Ishikawa (cell line): ENCODE measurements around the gene ATL3.

Experiments used
- CEBPB ChIP-seq: IDR thresholded peaks from 2 replicates; pipeline ENCODE4 v1.6.1; 2012
- CREB1 ChIP-seq: IDR thresholded peaks from 2 replicates; pipeline ENCODE4 v1.6.1; 2012; ENCODE audit warnings: low read depth
- EGR1 ChIP-seq: IDR thresholded peaks from 2 replicates; pipeline ENCODE4 v1.6.1; 2012
- EP300 ChIP-seq: IDR thresholded peaks from 2 replicates; pipeline ENCODE4 v1.6.1; 2012; ENCODE audit warnings: borderline replicate concordance
- FOXM1 ChIP-seq: IDR thresholded peaks from 2 replicates; pipeline ENCODE4 v1.6.1; 2012; ENCODE audit warnings: low read depth, borderline replicate concordance
- NFIC ChIP-seq: IDR thresholded peaks from 2 replicates; pipeline ENCODE4 v1.6.1; 2012
- RAD21 ChIP-seq: IDR thresholded peaks from 2 replicates; pipeline ENCODE4 v1.6.1; 2012; ENCODE audit warnings: low read depth
- TAF1 ChIP-seq: IDR thresholded peaks from 2 replicates; pipeline ENCODE4 v1.6.1; 2012; ENCODE audit warnings: low read depth, mild to moderate bottlenecking
- TCF12 ChIP-seq: IDR thresholded peaks from 2 replicates; pipeline ENCODE4 v1.6.1; 2012; ENCODE audit warnings: low read depth
- TEAD4 ChIP-seq: IDR thresholded peaks from 2 replicates; pipeline ENCODE4 v1.6.1; 2012
- YY1 ChIP-seq: IDR thresholded peaks from 2 replicates; pipeline ENCODE4 v1.6.1; 2012; ENCODE audit warnings: low read depth
- ZBTB7A ChIP-seq: IDR thresholded peaks from 2 replicates; pipeline ENCODE4 v1.6.1; 2012; ENCODE audit warnings: low read depth
- TF ChIP-seq, protein P1 (sequence below): IDR thresholded peaks from 2 replicates; pipeline ENCODE4 v1.6.1; 2012
- TF ChIP-seq, protein P2 (sequence below): IDR thresholded peaks from 2 replicates; pipeline ENCODE4 v1.6.1; 2012
- TF ChIP-seq, protein P3 (sequence below): IDR thresholded peaks from 2 replicates; pipeline ENCODE4 v1.6.1; 2012; ENCODE audit warnings: low read depth, mild to moderate bottlenecking

ATL3 gene

DNA sequence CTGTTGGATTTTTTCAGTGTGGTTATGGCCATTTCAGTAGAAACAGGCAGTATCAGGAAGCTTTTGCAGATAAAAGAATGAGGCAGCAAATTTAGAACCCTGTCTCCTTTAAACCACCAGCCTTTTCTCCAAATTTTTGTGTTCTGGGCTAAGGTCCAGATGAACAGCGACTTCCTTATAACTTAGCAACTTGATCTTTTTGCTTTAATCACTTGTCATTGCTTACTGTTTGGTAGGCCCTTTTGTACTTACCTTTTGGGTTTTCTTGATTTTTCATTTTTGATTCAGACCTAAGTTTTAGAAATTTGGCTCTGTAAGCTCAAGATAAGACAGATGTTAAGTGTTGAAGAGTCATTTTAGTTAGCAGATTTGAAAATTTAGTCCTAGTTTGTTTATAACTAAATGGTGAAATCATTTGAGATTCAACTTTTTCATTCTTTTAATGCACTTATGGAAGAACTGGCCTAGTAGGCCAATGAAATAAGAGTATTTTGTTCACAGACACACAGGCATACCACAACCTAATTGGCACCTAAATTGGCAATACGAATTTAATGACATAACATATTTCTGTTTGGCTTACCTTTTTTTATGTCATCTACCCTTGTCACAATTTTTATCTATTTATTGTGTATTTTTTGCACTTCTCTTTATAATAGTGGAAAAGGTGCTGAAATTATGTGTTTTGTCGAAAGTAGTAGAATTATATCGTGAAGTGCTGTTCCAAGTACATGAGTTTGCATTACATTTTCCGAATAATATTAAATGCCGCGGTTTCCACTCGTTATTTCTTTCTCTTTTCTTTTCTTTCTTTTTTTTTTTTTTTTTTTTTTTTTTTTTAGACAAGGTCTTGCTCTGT lies 12.2 kb upstream of the ATL3 start:
- TF ChIP-seq, protein P1, sequence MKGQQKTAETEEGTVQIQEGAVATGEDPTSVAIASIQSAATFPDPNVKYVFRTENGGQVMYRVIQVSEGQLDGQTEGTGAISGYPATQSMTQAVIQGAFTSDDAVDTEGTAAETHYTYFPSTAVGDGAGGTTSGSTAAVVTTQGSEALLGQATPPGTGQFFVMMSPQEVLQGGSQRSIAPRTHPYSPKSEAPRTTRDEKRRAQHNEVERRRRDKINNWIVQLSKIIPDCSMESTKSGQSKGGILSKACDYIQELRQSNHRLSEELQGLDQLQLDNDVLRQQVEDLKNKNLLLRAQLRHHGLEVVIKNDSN, result no peak
- TF ChIP-seq, protein P2, sequence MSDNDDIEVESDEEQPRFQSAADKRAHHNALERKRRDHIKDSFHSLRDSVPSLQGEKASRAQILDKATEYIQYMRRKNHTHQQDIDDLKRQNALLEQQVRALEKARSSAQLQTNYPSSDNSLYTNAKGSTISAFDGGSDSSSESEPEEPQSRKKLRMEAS, result no peak
- TF ChIP-seq TCF12 (no peak), TEAD4 (no peak), RAD21 (no peak), CREB1 (no peak)

DNA sequence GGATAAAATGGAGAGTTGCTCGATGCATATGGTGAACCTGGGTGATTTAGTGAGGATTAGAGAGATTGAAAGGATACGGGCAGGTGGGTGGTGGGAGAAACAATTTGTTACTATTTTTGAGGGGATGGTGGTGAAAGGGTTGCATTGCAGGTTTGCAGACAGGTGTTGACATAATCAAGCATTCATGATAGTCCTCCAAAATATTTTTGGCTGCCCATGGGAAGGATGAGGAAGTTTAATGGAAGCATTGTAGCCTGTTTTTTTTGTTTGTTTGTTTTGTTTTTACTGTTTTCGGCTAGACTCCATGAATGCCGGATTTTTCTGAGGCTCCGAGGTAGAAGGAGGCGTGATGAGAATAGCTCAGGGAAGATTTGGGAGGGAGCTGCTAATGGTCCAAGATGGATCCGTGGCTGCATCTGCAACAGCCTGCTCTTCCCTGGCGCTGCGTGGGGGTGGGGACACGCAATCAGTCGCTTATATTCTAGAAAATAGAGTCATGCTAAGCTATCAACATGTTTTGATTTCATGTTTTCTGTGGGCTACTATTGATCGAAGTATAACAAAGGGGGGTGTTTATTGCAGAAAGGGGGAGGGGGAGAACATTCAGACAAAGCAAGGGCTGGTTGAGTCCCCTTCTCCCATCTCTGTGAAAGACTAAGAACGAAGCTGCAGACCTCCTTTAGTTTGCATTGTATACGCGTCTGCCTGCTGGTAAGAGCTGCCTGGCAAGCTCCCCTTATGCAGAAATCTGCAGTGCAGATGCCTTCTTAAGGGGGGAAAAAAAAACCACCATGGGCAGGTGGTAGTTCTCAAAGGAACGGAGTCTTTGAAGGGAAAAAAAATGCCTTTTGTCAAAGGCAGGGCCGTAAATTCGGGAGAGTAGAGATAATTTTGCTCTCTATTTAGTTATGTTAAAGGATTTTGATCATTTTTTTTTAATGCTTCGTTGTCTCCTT lies 11.2 kb upstream of the ATL3 start:
- TF ChIP-seq CEBPB (no peak), FOXM1 (no peak), CREB1 (no peak), TAF1 (no peak), YY1 (no peak), EGR1 (no peak), TEAD4 (no peak), ZBTB7A (no peak), NFIC (no peak), RAD21 (no peak), EP300 (no peak), TCF12 (no peak)
- TF ChIP-seq, protein P1, result no peak
- TF ChIP-seq, protein P2, result no peak
- TF ChIP-seq, protein P3, sequence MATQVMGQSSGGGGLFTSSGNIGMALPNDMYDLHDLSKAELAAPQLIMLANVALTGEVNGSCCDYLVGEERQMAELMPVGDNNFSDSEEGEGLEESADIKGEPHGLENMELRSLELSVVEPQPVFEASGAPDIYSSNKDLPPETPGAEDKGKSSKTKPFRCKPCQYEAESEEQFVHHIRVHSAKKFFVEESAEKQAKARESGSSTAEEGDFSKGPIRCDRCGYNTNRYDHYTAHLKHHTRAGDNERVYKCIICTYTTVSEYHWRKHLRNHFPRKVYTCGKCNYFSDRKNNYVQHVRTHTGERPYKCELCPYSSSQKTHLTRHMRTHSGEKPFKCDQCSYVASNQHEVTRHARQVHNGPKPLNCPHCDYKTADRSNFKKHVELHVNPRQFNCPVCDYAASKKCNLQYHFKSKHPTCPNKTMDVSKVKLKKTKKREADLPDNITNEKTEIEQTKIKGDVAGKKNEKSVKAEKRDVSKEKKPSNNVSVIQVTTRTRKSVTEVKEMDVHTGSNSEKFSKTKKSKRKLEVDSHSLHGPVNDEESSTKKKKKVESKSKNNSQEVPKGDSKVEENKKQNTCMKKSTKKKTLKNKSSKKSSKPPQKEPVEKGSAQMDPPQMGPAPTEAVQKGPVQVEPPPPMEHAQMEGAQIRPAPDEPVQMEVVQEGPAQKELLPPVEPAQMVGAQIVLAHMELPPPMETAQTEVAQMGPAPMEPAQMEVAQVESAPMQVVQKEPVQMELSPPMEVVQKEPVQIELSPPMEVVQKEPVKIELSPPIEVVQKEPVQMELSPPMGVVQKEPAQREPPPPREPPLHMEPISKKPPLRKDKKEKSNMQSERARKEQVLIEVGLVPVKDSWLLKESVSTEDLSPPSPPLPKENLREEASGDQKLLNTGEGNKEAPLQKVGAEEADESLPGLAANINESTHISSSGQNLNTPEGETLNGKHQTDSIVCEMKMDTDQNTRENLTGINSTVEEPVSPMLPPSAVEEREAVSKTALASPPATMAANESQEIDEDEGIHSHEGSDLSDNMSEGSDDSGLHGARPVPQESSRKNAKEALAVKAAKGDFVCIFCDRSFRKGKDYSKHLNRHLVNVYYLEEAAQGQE, result no peak

DNA sequence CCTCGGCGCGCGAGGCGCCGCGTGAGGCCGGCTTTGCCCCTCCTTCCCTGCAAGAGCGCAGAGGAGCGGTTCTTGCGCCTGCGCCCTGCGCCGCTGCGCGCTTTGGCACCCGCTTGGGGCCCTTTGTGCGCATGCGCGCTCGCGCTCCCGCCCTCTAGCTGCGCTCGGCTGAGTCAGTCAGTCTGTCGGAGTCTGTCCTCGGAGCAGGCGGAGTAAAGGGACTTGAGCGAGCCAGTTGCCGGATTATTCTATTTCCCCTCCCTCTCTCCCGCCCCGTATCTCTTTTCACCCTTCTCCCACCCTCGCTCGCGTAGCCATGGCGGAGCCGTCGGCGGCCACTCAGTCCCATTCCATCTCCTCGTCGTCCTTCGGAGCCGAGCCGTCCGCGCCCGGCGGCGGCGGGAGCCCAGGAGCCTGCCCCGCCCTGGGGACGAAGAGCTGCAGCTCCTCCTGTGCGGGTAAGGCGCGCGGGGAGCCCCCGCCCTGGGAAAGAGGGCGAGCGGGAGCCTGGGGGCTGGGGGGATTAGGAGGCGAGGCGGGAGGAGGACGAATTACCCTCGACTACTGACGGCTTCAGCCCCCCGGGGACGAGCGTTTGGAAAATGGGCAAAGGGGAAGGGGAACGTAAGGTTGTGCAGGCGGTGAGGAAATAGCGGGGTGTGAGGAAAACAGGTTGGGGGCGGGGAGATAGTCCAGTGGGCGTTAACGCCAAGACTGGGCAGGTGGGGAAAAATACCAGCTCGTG lies 10.3 kb upstream of the ATL3 start, which contains the start of gene RTN3:
Gene RTN3 (plus strand): TSS at position 180 of the 745 bp plus-strand sequence. CDS start 137 bp downstream, at position 317.
- TF ChIP-seq, protein P3, result no peak
- TF ChIP-seq, protein P2, result peak; percentile 89
- TF ChIP-seq NFIC (no peak), YY1 (peak; percentile 46), ZBTB7A (no peak; the same call in 1 of the 2 replicates), EGR1 (no peak), TEAD4 (no peak), TAF1 (peak; percentile 92), RAD21 (no peak), EP300 (no peak), CEBPB (no peak), CREB1 (no peak), FOXM1 (no peak), TCF12 (no peak)
- TF ChIP-seq, protein P1, result peak; percentile 25; the same call in 1 of the 2 replicates
